Large intestine (tissue), 3 donors: ENCODE results near the gene CEACAM4. TPM values are rescaled to one million over a fixed set of nuclear protein-coding genes. Genes with fewer than 3 reads are reported as not detected.

Experiments
- DNase-seq, 2 donors: peaks; one replicate each; pipeline versions ENCODE4 v3.0.0 to v3.0.0-alpha.2; 2013
- H3K27ac ChIP-seq: one replicate; pipeline ENCODE4 v1.5.1; 2013; ENCODE audit warnings: low read length
- H3K27me3 ChIP-seq: 2 replicates; pipeline ENCODE4 v1.6.1; 2013; ENCODE audit warnings: low read length; ENCODE audit not compliant: control insufficient read depth, insufficient read depth
- H3K36me3 ChIP-seq: 2 replicates; pipeline ENCODE4 v1.6.1; 2013; ENCODE audit warnings: low read length; ENCODE audit not compliant: control insufficient read depth, insufficient read depth
- H3K4me1 ChIP-seq: one replicate; pipeline ENCODE4 v1.6.1; 2013; ENCODE audit warnings: low read length; ENCODE audit not compliant: control insufficient read depth, insufficient read depth
- H3K4me3 ChIP-seq: one replicate; pipeline ENCODE4 v1.5.1; 2013; ENCODE audit warnings: low read length
- H3K9me3 ChIP-seq: one replicate; pipeline ENCODE4 v1.6.1; 2013; ENCODE audit warnings: mild to moderate bottlenecking, low read depth, low read length, moderate library complexity; ENCODE audit not compliant: control insufficient read depth
- WGBS: methylation state at CpG from one replicate; pipeline ENCODE4 v1.1.5; 2013; ENCODE audit warnings: low lambda C conversion rate; ENCODE audit not compliant: insufficient coverage; 5-methylcytosine and 5-hydroxymethylcytosine counted together
- polyA plus RNA-seq: library from polyadenylated mRNA; unstranded; fragments of 120-200 nt; gene quantifications from one replicate; pipeline ENCODE4 v1.2.1, GENCODE V29; 2013

CEACAM4 gene
- polyA plus RNA-seq, 1 donor, result 0.16 TPM

DNA sequence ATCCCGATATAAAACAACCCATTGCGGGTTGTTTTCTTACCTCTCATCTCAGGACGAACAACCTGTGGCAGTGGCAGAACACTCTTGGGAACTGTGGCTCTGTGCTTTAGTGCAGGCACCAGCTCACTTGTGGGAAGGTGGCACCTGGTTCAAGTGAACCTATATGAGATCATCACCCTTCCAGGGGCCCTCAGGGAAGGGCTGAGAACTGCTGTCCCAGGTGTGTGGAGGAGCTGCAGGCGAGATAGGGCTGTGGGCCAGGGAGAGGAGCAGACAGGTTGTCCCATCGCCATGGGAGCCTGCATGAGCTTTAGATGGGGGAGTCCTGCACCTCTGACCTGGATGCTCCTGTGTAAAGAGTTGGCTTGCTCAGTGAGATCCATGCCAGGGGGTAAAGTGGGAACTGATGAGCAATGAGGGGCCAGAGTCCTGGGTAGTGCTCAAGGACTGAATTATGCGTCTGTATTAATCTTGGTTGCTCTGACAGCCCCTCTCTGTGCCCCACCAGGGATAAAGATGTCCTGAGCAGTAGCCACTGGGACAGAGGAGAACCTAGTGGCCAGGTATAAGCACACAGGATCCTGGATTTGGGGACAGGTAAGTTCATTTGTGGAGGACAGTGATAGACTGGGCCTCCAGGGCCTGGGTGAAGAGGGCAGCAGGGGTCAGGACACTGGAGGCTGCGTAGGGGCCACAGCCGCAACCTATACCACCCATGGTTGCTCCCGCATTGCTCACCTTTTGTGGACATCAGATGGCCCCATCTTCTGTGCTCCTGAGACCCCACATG is 8.7 kb downstream of the CEACAM4 start:
- no peaks in the 10 kb centered on the region for H3K27me3 ChIP-seq
- H3K9me3 ChIP-seq, result no peaks in the 10 kb centered on the region
- DNase-seq, result no peak
- H3K36me3 ChIP-seq, result no peaks in the 10 kb centered on the region
- H3K4me1 ChIP-seq, result no peaks in the 10 kb centered on the region
- no peak overlapping the region for H3K4me3 ChIP-seq
- WGBS, result no CpG with 5 or more reads among the region's 9 CpGs
- H3K27ac ChIP-seq, result no peak overlapping the region

- Histone ChIP-seq H3K9me3 (no peaks in the 10 kb centered on the region), H3K27ac (no peak overlapping the region), H3K36me3 (no peaks in the 10 kb centered on the region), H3K4me3 (no peak overlapping the region), H3K27me3 (no peaks in the 10 kb centered on the region), H3K4me1 (no peaks in the 10 kb centered on the region)
- DNase-seq, result no peak
- WGBS, result 100% methylated on average over 1 of the region's 9 CpGs
Observed at GRCh38 chr19:41616792-41617621, 9.9 kb downstream of the CEACAM4 start.

- H3K27ac ChIP-seq, result no peak overlapping the region
- no peaks in the 10 kb centered on the region for H3K9me3 ChIP-seq
- no peak for DNase-seq
- H3K4me3 ChIP-seq, result no peak overlapping the region
- no peaks in the 10 kb centered on the region for H3K4me1 ChIP-seq
- no CpG with 5 or more reads among the region's 4 CpGs for WGBS
- H3K27me3 ChIP-seq, result no peaks in the 10 kb centered on the region
- no peaks in the 10 kb centered on the region for H3K36me3 ChIP-seq
Observed at GRCh38 chr19:41615207-41615606, 11.7 kb downstream of the CEACAM4 start.

GRCh38 chr19:41612483-41612882 is 14.4 kb downstream of the CEACAM4 start:
- Histone ChIP-seq H3K27me3 (no peaks in the 10 kb centered on the region), H3K27ac (no peak overlapping the region), H3K36me3 (no peaks in the 10 kb centered on the region), H3K9me3 (no peaks in the 10 kb centered on the region), H3K4me1 (no peaks in the 10 kb centered on the region), H3K4me3 (no peak overlapping the region)
- WGBS, result no CpG with 5 or more reads among the region's 4 CpGs
- no peak for DNase-seq

- H3K27ac ChIP-seq, result no peak overlapping the region
- H3K36me3 ChIP-seq, result no peaks in the 10 kb centered on the region
- DNase-seq, result no peak
- no peak overlapping the region for H3K4me3 ChIP-seq
- peaks cover 2% of the 10 kb centered on the region for H3K27me3 ChIP-seq
- no peaks in the 10 kb centered on the region for H3K4me1 ChIP-seq
- no peaks in the 10 kb centered on the region for H3K9me3 ChIP-seq
Observed at GRCh38 chr19:41610789-41611188, 16.1 kb downstream of the CEACAM4 start.

- Histone ChIP-seq H3K9me3 (no peaks in the 10 kb centered on the region), H3K4me1 (no peaks in the 10 kb centered on the region), H3K36me3 (no peaks in the 10 kb centered on the region), H3K4me3 (no peak overlapping the region), H3K27me3 (peaks cover 2% of the 10 kb centered on the region), H3K27ac (no peak overlapping the region)
- 71% methylated on average over 1 of the region's 1 CpG for WGBS
- no peak for DNase-seq
Observed at GRCh38 chr19:41607668-41608067, 19.2 kb downstream of the CEACAM4 start.

DNA sequence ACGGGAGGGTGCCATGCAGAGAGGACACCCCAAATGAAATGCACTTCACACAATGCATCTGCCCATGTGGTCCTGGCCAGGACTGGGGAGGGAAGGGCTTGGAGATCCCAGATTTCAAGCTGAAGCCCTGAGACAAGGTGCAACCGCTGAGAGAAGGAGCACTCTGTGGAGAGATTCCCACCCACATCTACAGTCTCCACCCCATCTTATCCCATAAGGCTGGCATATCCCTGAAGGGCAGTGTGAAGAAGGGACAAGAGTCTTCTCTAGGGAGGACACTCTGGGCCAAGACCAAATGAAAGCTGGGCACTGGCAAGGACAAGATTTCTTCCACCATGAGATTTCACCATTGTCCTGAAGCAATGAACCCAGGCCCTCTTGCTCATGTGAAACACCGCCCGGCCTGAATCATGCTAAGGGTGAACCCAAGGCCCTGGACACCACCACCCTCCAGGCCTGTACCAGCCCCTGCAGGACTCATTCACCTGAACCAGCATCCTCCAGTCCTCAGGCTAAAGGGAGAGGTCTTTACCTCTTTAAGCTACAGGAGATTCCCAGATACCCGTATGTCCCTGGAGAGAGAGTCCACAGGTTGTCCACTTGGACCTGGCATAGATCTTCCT is 20.5 kb downstream of the CEACAM4 start:
- Histone ChIP-seq H3K27me3 (peaks cover 2% of the 10 kb centered on the region), H3K27ac (no peak overlapping the region), H3K36me3 (no peaks in the 10 kb centered on the region), H3K9me3 (no peaks in the 10 kb centered on the region), H3K4me1 (no peaks in the 10 kb centered on the region), H3K4me3 (no peak overlapping the region)
- DNase-seq, result no peak
- WGBS, result no CpG with 5 or more reads among the region's 5 CpGs

- Histone ChIP-seq H3K4me1 (no peaks in the 10 kb centered on the region), H3K36me3 (no peaks in the 10 kb centered on the region), H3K27me3 (peaks cover 2% of the 10 kb centered on the region), H3K9me3 (no peaks in the 10 kb centered on the region), H3K27ac (no peak overlapping the region), H3K4me3 (no peak overlapping the region)
- WGBS, result no CpG with 5 or more reads among the region's 3 CpGs
- no peak for DNase-seq
Observed at GRCh38 chr19:41604831-41605230, 22.0 kb downstream of the CEACAM4 start.

GRCh38 chr19:41601771-41602170 is 25.1 kb downstream of the CEACAM4 start:
- H3K4me1 ChIP-seq, result no peaks in the 10 kb centered on the region
- H3K27me3 ChIP-seq, result peaks cover 6% of the 10 kb centered on the region
- DNase-seq, result no peak
- no peak overlapping the region for H3K27ac ChIP-seq
- no CpG with 5 or more reads among the region's 4 CpGs for WGBS
- no peaks in the 10 kb centered on the region for H3K36me3 ChIP-seq
- no peak overlapping the region for H3K4me3 ChIP-seq
- H3K9me3 ChIP-seq, result no peaks in the 10 kb centered on the region

- no peak overlapping the region for H3K27ac ChIP-seq
- no peaks in the 10 kb centered on the region for H3K36me3 ChIP-seq
- H3K4me1 ChIP-seq, result no peaks in the 10 kb centered on the region
- WGBS, result 0% methylated on average over 1 of the region's 6 CpGs
- H3K27me3 ChIP-seq, result peaks cover 9% of the 10 kb centered on the region
- no peaks in the 10 kb centered on the region for H3K9me3 ChIP-seq
- no peak for DNase-seq
- H3K4me3 ChIP-seq, result no peak overlapping the region
Observed at GRCh38 chr19:41599175-41599966, 27.5 kb downstream of the CEACAM4 start.
